Cardiac atrium fibroblast (primary cell): ENCODE results near the gene SULT1A3. TPM values are rescaled to one million over a fixed set of nuclear protein-coding genes. Genes with fewer than 3 reads are reported as not detected.

ENCODE experiments used
- total RNA-seq: library from RNA; depleted of rRNA; stranded (reverse); fragments of >200 nt; gene quantifications from 2 replicates; pipeline ENCODE4 v1.2.3, GENCODE V29; 2015

Gene SULT1A3
- 7.1 and 13.4 TPM in 2 replicates for total RNA-seq

DNA sequence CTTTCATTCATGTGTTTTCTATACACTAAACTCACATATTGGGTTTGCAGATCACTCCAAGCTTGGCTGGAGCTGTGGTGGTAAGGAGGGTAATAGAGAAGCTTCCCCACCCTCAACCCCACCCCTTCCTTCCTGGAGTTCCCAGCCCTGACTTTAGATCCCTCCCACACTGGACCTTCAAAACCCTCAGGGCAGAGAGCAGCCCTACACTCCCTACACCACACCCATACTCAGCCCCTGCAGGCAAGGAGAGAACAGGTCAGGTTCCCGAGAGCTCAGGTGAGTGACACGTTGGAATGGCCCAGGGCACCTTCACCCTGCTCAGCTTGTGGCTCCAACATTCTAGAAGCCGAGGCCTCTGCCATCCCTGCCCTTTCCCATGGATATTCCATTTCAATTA lies at the start of gene SULT1A3:
Gene SULT1A3, plus strand, starts transcription at position 207 of the 400 bp plus-strand sequence. CDS start 1,474 bp downstream, outside the sequence.

DNA sequence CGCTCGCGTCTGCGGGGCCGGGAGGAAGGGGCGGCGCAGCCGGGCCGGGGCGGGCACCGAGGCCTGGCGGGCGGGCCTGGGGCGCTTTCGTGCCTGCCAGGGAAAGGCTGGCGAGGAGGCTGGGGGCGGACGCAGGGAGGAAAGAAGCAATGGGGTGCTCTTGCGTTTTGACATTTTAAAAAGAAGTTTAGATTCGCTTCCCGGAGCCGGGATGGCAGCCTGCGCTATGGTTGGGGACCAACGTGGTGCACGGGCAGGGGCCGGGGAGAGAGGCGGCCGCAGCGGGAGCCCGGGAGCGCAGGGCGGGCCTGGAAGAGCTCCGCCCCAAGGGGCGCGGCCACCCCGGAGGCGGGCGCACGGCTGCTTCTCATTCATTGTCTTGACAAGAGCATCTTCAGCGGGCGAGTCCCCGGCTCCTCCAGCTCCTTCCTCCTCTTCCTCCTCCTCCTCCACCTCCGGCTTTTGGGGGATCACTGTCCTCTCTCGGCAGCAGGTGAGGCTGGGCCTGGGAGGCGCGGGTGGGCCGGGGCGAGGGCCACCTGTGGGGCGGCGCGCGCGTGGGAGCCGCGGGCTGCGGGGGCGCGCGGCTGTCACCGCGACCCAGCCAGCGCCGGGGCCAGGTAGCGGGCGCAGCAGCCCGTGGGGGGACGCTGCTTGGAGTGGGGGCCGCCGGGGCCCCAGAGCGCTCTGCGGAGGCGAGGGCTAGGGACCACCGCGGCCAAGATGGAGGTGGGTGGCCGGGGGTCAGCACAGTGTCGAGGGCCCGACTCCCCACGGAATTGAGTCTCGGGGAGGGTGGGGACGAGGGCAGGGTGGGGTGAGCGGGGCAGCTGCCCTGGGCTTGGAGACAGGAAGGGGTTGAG lies 15.6 kb upstream of the SULT1A3 start, which contains the start of gene CORO1A:
Gene CORO1A, plus strand, starts transcription at position 370 of the 863 bp plus-strand sequence. CDS start 1,608 bp downstream, outside the sequence.

DNA sequence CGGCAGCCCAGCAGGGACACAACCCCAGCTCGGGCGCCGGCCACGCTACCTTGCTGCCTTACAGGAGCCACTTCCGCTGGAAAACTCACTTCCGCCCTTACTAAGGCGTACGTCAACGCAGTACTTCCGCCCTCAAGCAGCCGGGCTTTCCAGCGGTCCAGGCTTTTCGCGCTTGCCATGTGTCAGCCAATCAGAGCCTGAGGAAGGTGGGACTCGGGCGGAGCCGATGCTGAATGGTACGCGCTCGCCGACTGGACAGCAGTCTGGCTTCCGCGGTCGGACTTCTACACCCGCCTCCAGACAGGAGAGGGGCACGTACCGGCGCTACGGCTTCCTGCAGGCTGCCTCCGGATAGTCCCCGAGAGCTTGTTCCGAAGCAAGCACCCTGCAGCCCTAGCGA lies 5.4 kb upstream of the SULT1A3 start, which contains the start of the genes BOLA2B and SLX1A:
Gene BOLA2B, minus strand, starts transcription at position 52 of the 400 bp plus-strand sequence. CDS start 71 bp downstream, outside the sequence.
Gene SLX1A, plus strand, starts transcription at position 261 of the 400 bp plus-strand sequence. CDS start 210 bp downstream, outside the sequence.

DNA sequence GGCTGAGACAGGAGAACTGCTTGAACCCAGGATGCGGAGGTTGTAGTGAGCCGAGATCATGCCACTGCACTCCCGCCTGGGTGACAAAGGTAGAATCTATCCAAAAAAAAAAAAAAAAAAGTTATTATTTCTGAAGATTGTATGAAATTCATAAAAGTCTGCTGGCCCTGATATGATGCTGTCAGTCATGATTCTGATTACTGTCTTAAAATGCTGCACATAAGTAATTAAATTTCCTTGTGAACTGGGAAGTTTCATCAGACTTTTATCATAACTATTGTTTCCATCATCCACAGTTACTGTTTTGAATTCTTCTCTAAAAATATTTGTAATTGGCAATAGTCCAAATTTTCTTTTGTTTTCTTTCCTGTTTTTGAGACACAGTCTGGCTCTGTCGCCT lies 49.3 kb downstream of the SULT1A3 start, which contains the start of gene NPIPB13:
Gene NPIPB13, minus strand, starts transcription at position 101 of the 400 bp plus-strand sequence. CDS start 2,906 bp downstream, outside the sequence.

Other genes starting within 250 kb of the SULT1A3 start
- 116 and 145 TPM in 2 replicates for gene TMEM219, start 237.2 kb upstream of the SULT1A3 start, total RNA-seq
- gene TAOK2, start 225.4 kb upstream of the SULT1A3 start, total RNA-seq, result 43.3 and 44.7 TPM in 2 replicates
- gene HIRIP3, start 203.6 kb upstream of the SULT1A3 start, total RNA-seq, result 7.8 and 8.1 TPM in 2 replicates
- 58.3 and 77.8 TPM in 2 replicates for gene INO80E, start 203.0 kb upstream of the SULT1A3 start, total RNA-seq
- not detected in 2 replicates for gene DOC2A, start 188.2 kb upstream of the SULT1A3 start, total RNA-seq
- not detected in 2 replicates for gene C16orf92, start 176.1 kb upstream of the SULT1A3 start, total RNA-seq
- not detected in 2 replicates for gene TLCD3B, start 168.0 kb upstream of the SULT1A3 start, total RNA-seq
- gene ALDOA, start 133.5 kb upstream of the SULT1A3 start, total RNA-seq, result 2,796 and 2,917 TPM in 2 replicates
- 95.0 and 107 TPM in 2 replicates for gene PPP4C, start 123.3 kb upstream of the SULT1A3 start, total RNA-seq
- gene TBX6, start 107.3 kb upstream of the SULT1A3 start, total RNA-seq, result under 0.01 TPM in 1 of 2 replicates, not detected in the other
- 41.0 and 52.0 TPM in 2 replicates for gene YPEL3, start 103.0 kb upstream of the SULT1A3 start, total RNA-seq
- 0.81 and 1.8 TPM in 2 replicates for gene GDPD3, start 85.7 kb upstream of the SULT1A3 start, total RNA-seq
- gene MAPK3, start 76.0 kb upstream of the SULT1A3 start, total RNA-seq, result 79.4 and 81.2 TPM in 2 replicates
- under 0.01 and 0.90 TPM in 2 replicates for gene CORO1A, start 15.7 kb upstream of the SULT1A3 start, total RNA-seq
- gene BOLA2B, start 5.6 kb upstream of the SULT1A3 start, total RNA-seq, result 272 and 348 TPM in 2 replicates
- 16.4 and 43.6 TPM in 2 replicates for gene SLX1A, start 5.4 kb upstream of the SULT1A3 start, total RNA-seq
- gene NPIPB13, start 49.2 kb downstream of the SULT1A3 start, total RNA-seq, result 0.18 and 1.5 TPM in 2 replicates
- 42.4 and 48.6 TPM in 2 replicates for gene CD2BP2, start 156.1 kb downstream of the SULT1A3 start, total RNA-seq
- 32.0 and 44.6 TPM in 2 replicates for gene TBC1D10B, start 171.2 kb downstream of the SULT1A3 start, total RNA-seq
- gene MYL11, start 175.5 kb downstream of the SULT1A3 start, total RNA-seq, result not detected in 2 replicates
- not detected in 2 replicates for gene SEPTIN1, start 183.3 kb downstream of the SULT1A3 start, total RNA-seq
- 3.7 and 7.6 TPM in 2 replicates for gene ZNF48, start 196.2 kb downstream of the SULT1A3 start, total RNA-seq
- gene ZNF771, start 208.4 kb downstream of the SULT1A3 start, total RNA-seq, result 11.9 and 17.2 TPM in 2 replicates
- 14.6 and 19.8 TPM in 2 replicates for gene DCTPP1, start 230.8 kb downstream of the SULT1A3 start, total RNA-seq
- gene SEPHS2, start 246.6 kb downstream of the SULT1A3 start, total RNA-seq, result 16.4 and 24.5 TPM in 2 replicates